PFSK-1 (cell line): ENCODE results near the gene NECAB3.

ENCODE experiments used
- POLR2AphosphoS5 ChIP-seq: IDR thresholded peaks from 2 replicates; pipeline ENCODE4 v1.6.1; 2012; ENCODE audit warnings: low read depth, mild to moderate bottlenecking, control low read depth, low read length, moderate library complexity
- REST ChIP-seq, 2 experiments: IDR thresholded peaks; 2 replicates each; pipeline versions ENCODE4 v1.6.1 to v1.8.0; 2011 to 2012; ENCODE audit warnings: low read depth in 2 of 2, low read length in 2 of 2, control low read depth in 1 of 2, inconsistent platforms in 1 of 2, mild to moderate bottlenecking in 1 of 2, moderate library complexity in 1 of 2; ENCODE audit not compliant: insufficient read depth in 1 of 2
- SIN3A ChIP-seq: IDR thresholded peaks from 2 replicates; pipeline ENCODE4 v1.6.1; 2012; ENCODE audit warnings: mild to moderate bottlenecking, low read length, moderate library complexity, borderline replicate concordance; ENCODE audit not compliant: insufficient read depth

- no peak for TF ChIP-seq REST (IDR thresholded peaks at IDR 0.05; ENCODE audit: insufficient read depth in 1 of 2, low read depth in 2 of 2, low read length in 2 of 2)
- TF ChIP-seq POLR2AphosphoS5, result no peak
- no peak for TF ChIP-seq SIN3A
Observed at GRCh38 chr20:33676652-33677645, 2.7 kb upstream of the NECAB3 start.
